NCI-H446 treated with DMSO at 0.1 percent for 48 hours (cell line): Measurements from ENCODE around the gene RPL37A.
"Not testable (repeated sequence)": the region's sequence is repeated elsewhere in the genome, so short reads cannot be mapped to it uniquely, and the experiment has no call there.

Experiments
- DNase-seq: peaks from one replicate; lab custom pipeline; 2025; lab: John Stamatoyannopoulos, UW

Gene RPL37A

GRCh38 chr2:216517447-216518225, 19.0 kb downstream of the RPL37A start:
- DNase-seq = no peak

- not testable (repeated sequence) for DNase-seq
Observed at GRCh38 chr2:216518566-216519119, 20.0 kb downstream of the RPL37A start.

- DNase-seq = peak; percentile 55
Observed at GRCh38 chr2:216519154-216519762, 20.6 kb downstream of the RPL37A start.

- DNase-seq = no peak
Observed at GRCh38 chr2:216520112-216520511, 21.5 kb downstream of the RPL37A start.

- DNase-seq = no peak
Observed at GRCh38 chr2:216522892-216523502, 24.4 kb downstream of the RPL37A start.

GRCh38 chr2:216525972-216526371, 27.3 kb downstream of the RPL37A start:
- no peak for DNase-seq

GRCh38 chr2:216526939-216527338, 28.3 kb downstream of the RPL37A start:
- DNase-seq = no peak

- no peak for DNase-seq
Observed at GRCh38 chr2:216527600-216527999, 29.0 kb downstream of the RPL37A start.

- DNase-seq = no peak
Observed at GRCh38 chr2:216532562-216532961, 33.9 kb downstream of the RPL37A start.

- no peak for DNase-seq
Observed at GRCh38 chr2:216533609-216534008, 35.0 kb downstream of the RPL37A start.

GRCh38 chr2:216534809-216535208, 36.2 kb downstream of the RPL37A start:
- DNase-seq = no peak

- DNase-seq = no peak
Observed at GRCh38 chr2:216535454-216535995, 36.9 kb downstream of the RPL37A start.

- DNase-seq = no peak
Observed at GRCh38 chr2:216536734-216537210, 38.1 kb downstream of the RPL37A start.

- no peak for DNase-seq
Observed at GRCh38 chr2:216537366-216537765, 38.7 kb downstream of the RPL37A start.

- no peak for DNase-seq
Observed at GRCh38 chr2:216538538-216538937, 39.9 kb downstream of the RPL37A start.

- DNase-seq = no peak
Observed at GRCh38 chr2:216539120-216539519, 40.5 kb downstream of the RPL37A start.

- DNase-seq = no peak
Observed at GRCh38 chr2:216539791-216540241, 41.2 kb downstream of the RPL37A start.

GRCh38 chr2:216540920-216541319, 42.3 kb downstream of the RPL37A start:
- no peak for DNase-seq

- no peak for DNase-seq
Observed at GRCh38 chr2:216541505-216541904, 42.9 kb downstream of the RPL37A start.

GRCh38 chr2:216545359-216545758, 46.7 kb downstream of the RPL37A start:
- DNase-seq = no peak

- no peak for DNase-seq
Observed at GRCh38 chr2:216546241-216546640, 47.6 kb downstream of the RPL37A start.

- no peak for DNase-seq
Observed at GRCh38 chr2:216546641-216547403, 48.2 kb downstream of the RPL37A start.
